ENCODE measurements around the gene HIKESHI.

Gene HIKESHI

GRCh38 chr11:86380295-86381059, 78.4 kb downstream of the HIKESHI start:
- DNase-seq = no peak

GRCh38 chr11:86383041-86383955, 81.3 kb downstream of the HIKESHI start:
- DNase-seq = no peak

DNA sequence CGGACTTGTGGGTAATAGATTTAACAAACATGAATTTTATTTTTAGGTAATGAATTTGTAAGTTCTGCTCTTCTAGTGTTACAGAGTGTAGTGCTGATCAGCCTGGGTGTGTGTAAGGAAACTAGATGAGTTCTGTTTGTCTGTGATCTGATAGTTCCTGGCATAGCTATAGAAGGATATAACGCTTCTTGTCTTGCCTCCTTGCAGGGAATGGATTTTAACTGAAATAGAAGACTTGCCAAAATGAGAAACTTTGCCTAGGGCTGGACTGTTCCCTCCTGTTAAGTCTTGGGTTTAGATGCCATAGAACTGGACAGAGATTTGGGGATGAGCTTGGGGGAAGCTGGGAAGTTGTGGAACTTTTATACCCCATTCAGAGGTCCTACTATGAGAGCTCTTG, 84.2 kb downstream of the HIKESHI start:
- no peak for DNase-seq

DNA sequence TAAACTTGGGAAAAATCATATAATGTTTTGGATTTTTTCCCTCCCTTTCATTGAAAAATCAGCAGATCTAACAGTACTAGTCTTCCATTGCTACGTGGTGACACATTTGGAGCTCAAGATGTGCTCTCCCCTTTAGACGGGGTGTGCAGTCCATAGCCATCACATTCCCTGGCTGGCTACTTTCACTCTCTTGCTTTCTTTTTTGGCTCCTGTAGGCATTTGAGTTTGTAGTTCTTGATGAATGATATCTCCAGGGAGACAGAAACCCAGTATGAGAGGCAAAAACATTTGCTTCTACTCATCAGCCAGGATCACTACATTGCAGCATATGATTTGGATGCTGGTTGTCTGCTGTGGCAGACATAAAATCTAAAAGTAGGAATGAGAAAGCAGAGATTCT, 84.7 kb downstream of the HIKESHI start:
- DNase-seq = no peak

- DNase-seq = no peak
Measured at GRCh38 chr11:86388198-86388597, 86.2 kb downstream of the HIKESHI start.

- no peak for DNase-seq
Measured at GRCh38 chr11:86390487-86390886, 88.4 kb downstream of the HIKESHI start.

DNA sequence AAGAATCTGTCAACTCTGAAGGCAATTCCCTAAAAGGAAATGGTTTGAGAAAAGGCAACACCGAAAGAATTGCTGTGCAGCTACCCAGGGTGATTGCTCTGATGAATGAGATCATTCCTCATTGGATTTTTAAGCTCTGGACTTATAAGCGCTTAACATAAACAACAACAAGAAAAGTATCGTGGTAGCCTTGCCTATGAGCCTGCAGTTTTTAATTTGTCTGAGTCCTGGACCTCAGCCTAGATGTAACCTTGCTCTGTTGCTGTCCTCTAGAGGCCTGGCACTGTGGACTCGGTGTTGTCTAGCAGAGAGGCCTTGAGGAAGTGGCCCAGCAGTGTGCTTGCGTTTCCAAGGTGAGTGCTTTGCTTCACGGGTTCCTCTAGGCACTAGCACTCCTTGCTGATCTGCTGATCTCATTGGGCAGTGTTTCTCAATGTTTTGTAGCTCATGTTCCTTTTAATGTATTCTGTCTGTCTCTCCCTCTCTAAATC, 93.1 kb downstream of the HIKESHI start:
- no peak for DNase-seq
